Liver (tissue), 3 donors: ENCODE results near the gene SLC38A2.

ENCODE experiments used
- ATF3 ChIP-seq: IDR thresholded peaks from 2 replicates; pipeline ENCODE4 v1.6.1; 2016; ENCODE audit warnings: antibody characterized with exemption
- CTCF ChIP-seq: fragments of 150-350 bp; IDR thresholded peaks from 2 replicates; pipeline ENCODE4 v1.5.1; 2017; ENCODE audit warnings: improper control_type of control experiment, low read depth, low read length; ENCODE audit not compliant: missing input control
- EGR1 ChIP-seq, 2 donors: IDR thresholded peaks; 2 replicates each; pipeline ENCODE4 v1.6.1; 2016 to 2018; ENCODE audit warnings: antibody characterized with exemption in 2 of 2, low read depth in 2 of 2
- FOXA1 ChIP-seq: IDR thresholded peaks from 2 replicates; pipeline ENCODE4 v1.6.1; 2016; ENCODE audit warnings: antibody characterized with exemption
- GABPA ChIP-seq, 2 donors: IDR thresholded peaks in 1 of 2; conservative IDR thresholded peaks in 1 of 2; 2 replicates each; pipeline ENCODE4 v1.6.1; 2016; ENCODE audit warnings: antibody characterized with exemption in 2 of 2, mild to moderate bottlenecking in 1 of 2, moderate library complexity in 1 of 2
- RAD21 ChIP-seq, 2 donors: IDR thresholded peaks; 2 replicates each; pipeline ENCODE4 v1.6.1; 2016; ENCODE audit warnings: antibody characterized with exemption in 2 of 2, mild to moderate bottlenecking in 2 of 2
- SP1 ChIP-seq: IDR thresholded peaks from 2 replicates; pipeline ENCODE4 v1.6.1; 2018; ENCODE audit warnings: antibody characterized with exemption, mild to moderate bottlenecking
- TAF1 ChIP-seq: conservative IDR thresholded peaks from 2 replicates; pipeline ENCODE4 v1.6.1; 2016; ENCODE audit warnings: antibody characterized with exemption, mild to moderate bottlenecking
- YY1 ChIP-seq: IDR thresholded peaks from 2 replicates; pipeline ENCODE4 v1.6.1; 2016; ENCODE audit warnings: antibody characterized with exemption, mild to moderate bottlenecking
- TF ChIP-seq, protein P1 (sequence below): IDR thresholded peaks from 2 replicates; pipeline ENCODE4 v1.6.1; 2016; ENCODE audit warnings: antibody characterized with exemption, mild to moderate bottlenecking
- TF ChIP-seq, protein P2 (sequence below): IDR thresholded peaks from 2 replicates; pipeline ENCODE4 v1.6.1; 2016; ENCODE audit warnings: antibody characterized with exemption
- donor health status: healthy.
- donor health status: healthy.

GRCh38 chr12:46388427-46389021 lies 16.0 kb upstream of the SLC38A2 start:
- TF ChIP-seq CTCF (no peak), RAD21 (IDR thresholded peaks at IDR 0.05) (no peak), SP1 (no peak), YY1 (no peak), ATF3 (no peak), GABPA (IDR thresholded peaks at IDR 0.05 in 1 of 2, conservative IDR thresholded peaks at IDR 0.05 in 1 of 2) (no peak), FOXA1 (no peak), EGR1 (IDR thresholded peaks at IDR 0.05; ENCODE audit: low read depth in 2 of 2) (no peak), TAF1 (no peak)
- TF ChIP-seq, protein P1, sequence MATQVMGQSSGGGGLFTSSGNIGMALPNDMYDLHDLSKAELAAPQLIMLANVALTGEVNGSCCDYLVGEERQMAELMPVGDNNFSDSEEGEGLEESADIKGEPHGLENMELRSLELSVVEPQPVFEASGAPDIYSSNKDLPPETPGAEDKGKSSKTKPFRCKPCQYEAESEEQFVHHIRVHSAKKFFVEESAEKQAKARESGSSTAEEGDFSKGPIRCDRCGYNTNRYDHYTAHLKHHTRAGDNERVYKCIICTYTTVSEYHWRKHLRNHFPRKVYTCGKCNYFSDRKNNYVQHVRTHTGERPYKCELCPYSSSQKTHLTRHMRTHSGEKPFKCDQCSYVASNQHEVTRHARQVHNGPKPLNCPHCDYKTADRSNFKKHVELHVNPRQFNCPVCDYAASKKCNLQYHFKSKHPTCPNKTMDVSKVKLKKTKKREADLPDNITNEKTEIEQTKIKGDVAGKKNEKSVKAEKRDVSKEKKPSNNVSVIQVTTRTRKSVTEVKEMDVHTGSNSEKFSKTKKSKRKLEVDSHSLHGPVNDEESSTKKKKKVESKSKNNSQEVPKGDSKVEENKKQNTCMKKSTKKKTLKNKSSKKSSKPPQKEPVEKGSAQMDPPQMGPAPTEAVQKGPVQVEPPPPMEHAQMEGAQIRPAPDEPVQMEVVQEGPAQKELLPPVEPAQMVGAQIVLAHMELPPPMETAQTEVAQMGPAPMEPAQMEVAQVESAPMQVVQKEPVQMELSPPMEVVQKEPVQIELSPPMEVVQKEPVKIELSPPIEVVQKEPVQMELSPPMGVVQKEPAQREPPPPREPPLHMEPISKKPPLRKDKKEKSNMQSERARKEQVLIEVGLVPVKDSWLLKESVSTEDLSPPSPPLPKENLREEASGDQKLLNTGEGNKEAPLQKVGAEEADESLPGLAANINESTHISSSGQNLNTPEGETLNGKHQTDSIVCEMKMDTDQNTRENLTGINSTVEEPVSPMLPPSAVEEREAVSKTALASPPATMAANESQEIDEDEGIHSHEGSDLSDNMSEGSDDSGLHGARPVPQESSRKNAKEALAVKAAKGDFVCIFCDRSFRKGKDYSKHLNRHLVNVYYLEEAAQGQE = no peak
- TF ChIP-seq, protein P2, sequence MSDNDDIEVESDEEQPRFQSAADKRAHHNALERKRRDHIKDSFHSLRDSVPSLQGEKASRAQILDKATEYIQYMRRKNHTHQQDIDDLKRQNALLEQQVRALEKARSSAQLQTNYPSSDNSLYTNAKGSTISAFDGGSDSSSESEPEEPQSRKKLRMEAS = no peak
